ELR (cell line): Measurements from ENCODE around the gene NCS1.

Experiments
- DNase-seq: peaks from one replicate; pipeline ENCODE4 v3.0.0-alpha.2; 2015; ENCODE audit warnings: low read depth

NCS1 gene

DNA sequence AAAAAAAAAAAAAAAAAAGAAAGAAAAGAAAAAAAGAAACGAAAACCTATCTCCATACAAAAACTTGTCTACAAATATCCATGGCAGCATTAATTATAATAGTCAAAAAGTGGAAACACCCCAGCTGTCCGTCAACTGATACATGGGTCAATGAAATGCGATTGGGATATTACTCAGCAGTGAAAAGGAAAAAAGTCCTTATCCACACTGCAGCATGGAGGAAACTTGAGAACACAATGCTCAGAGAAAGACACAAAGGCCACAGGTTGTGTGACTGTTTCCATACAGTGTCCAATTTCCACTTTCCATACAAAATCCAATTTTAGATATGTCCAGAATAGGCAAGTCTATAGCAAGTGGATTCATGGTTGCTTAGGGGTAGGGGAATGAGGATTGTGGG, 24.3 kb upstream of the NCS1 start:
- no peak for DNase-seq

DNA sequence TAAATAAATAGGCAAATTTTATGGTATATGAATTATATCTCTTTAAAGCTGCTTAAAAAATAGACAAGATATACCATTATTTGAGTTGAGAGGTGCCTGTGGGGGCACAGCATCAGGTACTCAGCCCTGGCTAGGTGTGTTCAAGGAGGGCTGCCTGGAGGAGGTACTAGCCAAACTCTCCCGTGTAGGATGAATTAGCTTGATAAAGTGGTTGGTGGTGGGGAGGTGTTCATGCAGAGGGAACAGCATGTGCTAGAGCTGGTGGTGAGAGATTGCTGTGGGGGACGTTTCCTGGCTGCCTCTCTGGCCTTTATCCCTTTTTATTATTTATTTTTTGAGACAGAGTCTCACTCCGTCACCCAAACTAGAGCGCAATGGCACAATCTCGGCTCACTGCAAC, 23.2 kb upstream of the NCS1 start:
- no peak for DNase-seq

DNA sequence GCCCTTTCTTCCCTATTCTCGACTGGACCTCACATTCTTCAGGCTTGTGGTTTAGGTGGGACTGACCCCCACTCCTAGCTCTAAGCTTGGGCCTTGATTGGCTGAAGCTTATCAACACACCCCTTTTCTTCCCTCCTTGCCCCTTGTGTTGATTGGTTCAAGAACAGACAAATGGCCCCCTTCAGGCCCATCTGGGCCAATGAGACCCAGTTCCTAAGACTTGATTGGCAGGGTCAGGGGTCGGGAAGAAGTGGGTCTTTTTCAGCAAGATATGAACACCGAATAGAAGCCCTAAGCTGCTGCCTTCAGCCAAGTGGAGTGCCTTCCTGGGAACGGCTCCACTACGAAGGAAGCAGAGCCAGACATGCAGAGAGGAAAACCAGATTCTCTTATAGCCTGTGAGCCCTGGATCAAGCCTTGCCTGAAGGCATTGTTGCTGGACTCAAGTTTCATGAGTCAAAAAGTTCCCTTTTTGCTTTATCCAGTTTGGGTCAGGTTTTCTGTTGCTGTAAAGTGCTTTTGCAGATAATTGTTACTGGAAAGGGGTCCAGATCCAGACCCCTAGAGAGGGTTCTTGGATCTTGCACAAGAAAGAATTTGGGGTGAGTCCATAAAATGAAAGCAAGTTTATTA, 22.4 kb upstream of the NCS1 start:
- DNase-seq, result no peak

DNA sequence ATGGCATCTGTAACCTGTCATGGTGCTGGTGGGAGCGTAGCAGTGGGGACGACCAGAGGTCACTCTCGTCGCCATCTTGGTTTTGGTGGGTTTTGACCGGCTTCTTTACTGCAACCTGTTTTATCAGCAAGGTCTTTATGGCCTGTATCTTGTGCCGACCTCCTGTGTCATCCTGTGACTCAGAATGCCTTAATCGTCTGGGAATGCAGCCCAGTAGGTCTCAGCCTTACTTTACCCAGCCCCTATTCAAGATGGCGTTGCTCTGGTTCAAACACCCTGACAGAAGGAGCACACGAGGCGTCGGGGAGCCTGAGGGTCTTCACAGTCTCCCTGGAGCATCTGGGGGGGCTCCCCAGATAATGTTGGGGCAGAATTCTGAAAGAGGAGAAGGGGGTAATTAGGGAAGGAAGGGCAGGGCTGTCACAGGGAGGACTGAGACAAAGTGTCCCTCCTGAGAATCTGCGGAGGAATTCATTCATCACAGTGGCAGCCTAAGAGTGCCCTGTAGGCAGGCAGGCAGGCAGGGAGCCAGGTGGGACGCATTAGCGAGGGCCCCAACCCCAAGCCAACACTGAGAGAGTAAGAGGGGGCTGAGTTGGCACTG, 21.3 kb upstream of the NCS1 start:
- peak; percentile 78 for DNase-seq

DNA sequence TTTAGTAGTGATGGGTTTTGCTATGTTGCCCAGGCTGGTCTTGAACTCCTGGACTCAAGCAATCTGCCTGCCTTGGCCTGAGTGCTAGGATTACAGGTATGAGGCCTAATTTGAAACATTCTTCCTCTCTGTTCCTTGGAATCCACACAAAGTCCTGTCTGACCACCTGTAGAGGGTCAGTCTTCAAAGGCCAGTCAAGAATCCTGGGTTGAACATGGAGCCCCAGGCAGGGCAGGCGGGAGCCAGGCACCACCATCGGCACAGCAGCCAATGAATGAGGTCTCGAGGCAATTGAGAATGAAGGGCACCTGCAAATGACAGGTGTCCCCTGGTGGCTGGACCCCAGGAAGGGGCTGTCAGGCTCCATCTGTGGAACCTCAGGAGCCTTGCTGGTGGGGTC, 17.4 kb upstream of the NCS1 start:
- DNase-seq, result no peak

DNA sequence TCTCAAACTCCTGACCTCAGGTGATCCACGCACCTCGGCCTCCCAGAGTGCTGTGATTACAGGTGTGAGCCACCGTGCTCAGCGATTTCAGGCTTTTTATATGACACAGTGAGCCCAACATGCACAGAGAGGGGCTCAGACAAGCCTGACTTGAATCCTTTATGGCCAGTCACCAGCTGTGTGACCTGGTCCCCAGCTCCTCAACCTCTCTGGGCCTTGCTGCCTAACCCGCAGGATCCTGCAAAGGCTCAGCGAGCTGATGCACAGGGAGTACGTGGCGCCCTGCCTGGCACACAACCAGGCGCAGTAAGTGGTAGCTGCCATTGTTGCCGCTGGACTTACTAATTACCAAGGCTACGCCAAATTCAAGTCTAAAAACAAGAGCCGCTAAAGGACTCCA, 16.6 kb upstream of the NCS1 start:
- DNase-seq, result no peak

DNA sequence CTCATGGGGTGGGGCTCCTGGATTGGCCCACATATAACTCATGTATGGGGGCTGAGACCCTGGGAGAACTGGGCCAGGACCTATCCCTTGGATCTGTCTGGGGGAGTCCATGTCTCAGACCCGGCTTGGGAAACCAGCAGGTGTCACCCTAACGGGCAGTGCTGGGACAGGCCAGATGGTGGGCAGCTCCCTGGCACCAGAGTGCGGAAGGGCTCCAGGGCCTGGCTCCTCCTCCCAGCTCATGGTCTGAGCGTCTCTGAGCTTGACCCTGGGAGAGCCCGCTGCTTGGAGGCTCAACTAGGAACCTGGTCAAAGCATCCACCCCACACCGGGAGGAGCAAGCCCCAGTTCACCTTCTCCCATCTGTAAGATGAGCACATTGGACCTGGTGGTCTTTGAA, 15.5 kb upstream of the NCS1 start:
- no peak for DNase-seq

DNA sequence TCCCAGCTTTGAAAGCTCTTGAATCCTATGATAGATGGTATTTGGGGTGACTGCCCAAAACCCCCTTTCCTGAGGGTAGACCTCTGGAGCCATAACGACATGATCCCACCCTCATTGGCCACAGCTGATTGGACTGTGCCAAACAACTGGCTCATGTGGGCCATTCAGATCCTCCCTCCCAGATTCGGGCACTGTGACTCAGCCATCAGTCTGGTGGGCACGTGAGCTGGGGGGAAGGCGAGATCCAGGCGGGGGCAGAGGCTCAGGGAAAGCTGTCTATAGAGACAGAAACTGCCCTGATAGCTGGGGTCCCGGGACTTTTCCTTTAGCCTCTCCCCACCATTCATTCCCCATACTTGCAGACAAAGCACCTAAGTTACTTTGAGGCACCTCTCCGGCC, 15.1 kb upstream of the NCS1 start:
- peak; percentile 27 for DNase-seq

DNA sequence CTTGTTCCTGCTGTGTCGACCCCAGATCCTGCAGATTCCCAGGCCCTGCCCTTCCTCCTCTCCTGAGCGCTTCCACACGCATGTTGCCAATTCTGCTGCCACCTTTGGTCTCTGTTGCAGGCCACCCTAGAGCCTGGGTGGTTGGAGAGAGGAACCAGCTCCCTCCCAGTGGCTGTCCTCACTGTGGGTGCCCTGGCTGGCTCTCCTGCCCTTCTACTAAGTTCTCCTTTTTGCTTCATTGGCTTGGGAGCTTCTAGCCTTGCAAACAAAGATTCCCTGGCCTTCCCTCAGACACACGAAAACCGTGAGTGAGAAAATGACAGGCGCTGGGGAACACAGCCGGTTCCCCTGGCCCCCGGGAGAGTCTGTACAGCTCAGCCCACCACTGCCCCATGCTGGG, 14.2 kb upstream of the NCS1 start:
- no peak for DNase-seq

DNA sequence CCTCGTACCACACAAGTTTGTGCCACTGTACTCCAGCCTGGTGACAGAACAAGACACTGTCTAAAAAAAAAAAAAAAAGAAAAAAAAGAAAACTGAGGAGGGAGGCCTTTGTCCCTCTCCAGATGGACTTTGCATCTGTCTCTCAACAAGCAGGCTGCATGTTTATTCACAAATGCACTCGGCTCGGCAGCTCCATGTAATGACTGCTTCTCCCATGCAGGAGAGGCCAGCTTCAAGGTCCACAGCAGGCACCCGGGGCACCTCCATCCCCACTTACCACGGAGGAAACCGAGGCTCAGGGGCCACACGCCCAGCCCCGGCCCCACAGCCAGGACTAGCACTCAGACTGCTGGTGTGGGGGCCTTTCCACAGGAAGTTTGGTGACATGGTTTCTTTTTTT, 13.1 kb upstream of the NCS1 start:
- no peak for DNase-seq

DNA sequence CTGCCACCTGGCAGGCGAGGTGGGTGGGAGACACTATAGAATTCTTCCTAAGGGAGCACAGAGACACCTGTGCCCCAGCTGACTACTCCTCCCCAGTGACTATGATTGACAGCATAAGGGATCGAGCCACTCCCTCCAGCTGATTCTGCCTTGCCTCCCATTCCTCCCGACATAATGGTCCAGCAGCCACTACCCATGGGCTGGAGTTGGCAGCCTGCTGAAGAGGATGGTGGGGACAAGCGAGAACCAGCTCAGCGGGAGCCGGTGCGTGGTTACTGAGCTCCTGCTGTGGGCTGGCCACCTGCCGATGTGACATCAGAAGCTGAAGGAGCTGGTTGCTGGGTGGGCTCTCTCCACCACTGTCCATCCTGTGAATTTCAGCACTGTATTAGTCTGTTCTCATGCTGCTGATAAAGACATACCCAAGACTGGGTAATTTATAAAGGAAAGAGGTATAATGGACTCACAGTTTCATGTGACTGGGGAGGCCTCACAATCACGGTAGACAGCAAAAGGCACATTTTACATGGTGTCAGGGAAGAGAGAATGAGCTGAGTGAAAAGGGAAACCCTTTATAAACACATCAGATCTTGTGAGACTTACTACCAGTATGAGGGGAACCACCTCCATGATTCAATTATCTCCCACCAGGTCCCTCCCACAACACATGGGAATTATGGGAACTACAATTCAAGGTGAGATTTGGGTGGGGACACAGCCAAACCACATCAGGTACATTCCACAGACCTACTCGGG, 12.1 kb upstream of the NCS1 start:
- no peak for DNase-seq

DNA sequence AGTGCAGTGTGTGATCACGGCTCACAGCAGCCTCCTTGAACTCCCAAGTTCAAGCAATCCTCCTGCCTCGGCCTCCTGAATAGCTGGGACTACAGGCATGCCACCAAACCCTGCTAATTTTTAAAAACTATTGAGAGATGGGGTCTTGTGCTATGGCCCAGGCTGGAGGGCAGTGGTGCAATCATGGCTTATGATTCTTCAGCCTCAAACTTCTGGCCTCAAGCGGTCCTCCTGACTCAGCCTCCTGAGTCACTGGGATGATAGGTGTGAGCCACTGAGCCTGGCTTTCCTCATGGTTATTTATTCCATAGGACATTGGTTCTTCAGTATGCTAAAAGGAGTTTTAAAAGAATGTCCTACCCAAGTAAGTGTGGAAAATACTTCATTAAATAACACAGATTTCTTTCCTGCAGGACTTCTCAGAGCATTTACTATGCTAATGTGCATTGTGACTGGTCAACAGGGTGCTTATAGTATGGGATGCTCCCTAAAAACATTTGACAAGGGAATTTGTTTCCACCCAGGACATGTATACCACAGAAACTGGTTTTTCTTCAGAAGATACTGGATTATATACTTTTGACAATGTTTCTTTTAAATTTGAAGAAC, 11.2 kb upstream of the NCS1 start:
- no peak for DNase-seq

DNA sequence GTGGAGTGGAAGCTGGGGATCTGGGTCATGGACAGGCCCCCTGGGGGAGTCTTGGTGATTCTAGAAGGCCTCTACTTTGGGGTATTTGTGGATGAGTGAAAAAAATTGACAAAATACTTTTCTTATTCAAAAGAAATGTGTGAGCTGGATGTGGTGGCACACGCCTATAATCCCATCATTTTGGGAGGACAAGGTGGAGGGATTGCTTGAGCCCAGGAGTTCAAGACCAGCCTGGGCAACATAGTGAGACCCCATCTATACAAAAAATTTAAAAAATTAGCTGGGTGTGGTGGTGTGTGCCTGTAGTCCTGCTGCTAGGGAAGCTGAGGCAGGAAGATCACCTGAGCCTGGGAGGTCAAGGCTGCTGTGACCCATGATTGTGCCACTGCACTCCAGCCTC, 6.6 kb upstream of the NCS1 start:
- no peak for DNase-seq

DNA sequence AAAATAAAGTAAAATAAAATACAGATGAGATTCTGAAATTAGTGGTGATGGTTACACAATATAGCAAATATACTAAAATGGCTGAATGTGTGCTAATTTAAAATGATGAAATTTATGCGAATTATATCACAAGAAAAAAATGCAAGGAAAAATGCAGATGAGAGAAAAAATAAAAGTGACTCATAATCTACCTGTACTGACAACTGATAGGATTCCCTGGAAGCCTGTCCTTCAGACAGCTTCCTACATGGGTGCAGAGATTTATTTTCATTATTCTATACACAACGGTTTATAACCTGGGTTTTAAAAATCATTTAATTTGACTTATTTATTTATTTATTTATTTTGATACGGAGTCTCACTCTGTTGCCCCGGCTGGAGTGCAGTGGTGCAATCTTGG, 5.8 kb upstream of the NCS1 start:
- DNase-seq, result no peak

DNA sequence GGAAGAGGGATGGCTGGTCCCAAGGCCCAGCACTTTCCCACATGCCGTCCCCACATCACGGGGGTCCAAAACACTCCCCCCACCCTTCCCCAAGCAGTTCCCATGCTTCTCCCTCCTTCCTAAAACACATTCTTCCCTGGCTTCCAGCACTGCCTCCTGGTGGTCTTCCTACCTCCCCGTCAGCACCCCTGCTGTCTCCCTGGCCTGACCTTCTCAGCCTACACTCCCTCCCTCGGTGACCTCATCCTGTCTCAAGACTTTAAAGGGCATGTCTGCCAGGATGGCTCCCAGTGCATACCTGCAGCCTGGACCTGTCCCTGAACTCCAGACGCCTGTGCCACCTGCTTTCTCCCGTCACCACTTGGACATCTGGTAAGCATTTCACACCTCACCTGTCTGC, 4.3 kb upstream of the NCS1 start:
- DNase-seq, result no peak

DNA sequence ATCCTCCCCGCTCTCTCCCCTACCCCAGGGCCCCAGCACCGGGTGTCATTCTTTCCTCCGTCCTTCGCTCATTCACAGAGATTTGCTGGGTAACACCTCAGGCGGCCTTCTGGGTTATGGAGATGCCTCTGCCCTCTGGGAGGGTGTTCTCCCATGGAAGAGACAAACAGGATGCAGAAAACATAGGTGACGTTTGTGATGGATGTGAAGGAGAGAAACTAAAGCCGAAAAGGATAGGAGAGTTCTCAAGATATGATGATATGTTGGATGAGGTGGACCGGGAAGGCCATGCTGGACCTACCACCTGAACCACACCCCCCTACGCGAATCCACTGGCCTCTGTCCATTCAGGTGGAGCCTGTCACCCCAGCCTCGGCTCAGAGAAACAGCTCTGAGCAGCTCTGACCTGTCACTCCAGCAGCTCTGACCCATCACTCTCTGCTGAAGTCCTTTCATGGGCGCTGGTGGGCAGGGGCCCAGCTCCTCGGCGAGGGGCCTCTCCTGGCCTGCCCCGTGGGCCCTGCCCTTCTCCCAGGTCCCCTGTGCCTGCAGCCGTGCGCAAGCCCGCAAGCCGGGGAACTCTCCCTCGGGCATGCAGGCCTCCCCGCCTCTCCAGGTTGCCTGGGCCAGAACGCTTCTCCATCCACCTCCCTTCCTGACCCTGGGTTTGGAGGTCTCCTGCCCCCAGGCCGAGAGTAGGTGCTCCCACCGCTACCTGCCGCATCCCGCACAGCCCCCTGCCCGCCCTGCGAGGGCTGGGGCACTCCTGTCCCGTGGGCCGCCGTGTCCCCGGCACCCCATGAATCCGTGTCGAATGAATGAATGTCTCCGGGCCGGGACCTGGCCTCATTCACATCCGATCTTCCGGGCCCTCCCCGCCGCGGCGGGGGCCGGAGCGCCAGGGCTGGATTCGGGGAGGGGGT, 717 bp upstream of the NCS1 start:
- DNase-seq, result no peak

DNA sequence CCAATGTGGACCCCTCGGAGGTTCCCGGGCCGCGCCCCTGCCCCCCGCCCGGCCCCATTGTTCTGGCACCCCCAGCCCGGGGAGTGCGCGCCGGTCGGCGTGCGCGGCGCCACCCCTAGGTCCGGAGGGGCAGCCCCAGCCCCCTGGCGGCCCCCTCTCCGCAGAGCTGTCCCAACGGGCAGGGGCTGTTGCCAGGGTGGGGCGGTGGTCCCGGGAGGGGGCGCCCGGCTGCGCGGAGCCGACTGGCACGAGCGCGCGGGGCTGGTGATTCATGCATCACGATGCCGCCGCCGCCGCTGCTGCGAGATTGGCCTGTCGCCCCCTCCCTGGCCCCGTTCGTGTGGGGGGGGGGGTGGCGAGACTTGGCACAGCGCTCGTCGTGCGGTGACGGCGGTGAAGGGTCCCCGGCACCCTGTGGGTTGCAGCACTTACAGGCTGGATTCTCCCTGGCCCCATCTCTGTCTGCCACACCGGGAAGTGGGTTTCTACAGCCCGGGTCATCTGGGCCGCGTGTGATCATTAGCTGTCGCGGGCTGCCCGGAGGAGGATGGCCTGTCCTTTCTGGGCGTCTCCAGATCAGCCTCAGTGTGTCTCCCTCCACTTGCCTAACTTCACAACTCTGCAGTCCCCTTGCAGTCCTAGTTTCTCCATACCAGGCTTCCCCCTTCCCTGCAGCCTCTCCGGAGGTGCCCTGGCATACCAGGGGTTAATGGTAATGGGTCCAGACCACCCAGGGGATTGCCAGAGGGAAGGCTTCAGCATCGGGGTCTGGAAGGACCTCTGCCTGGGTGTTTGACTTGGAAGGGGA, 858 bp downstream of the NCS1 start:
- peak; percentile 60 for DNase-seq

DNA sequence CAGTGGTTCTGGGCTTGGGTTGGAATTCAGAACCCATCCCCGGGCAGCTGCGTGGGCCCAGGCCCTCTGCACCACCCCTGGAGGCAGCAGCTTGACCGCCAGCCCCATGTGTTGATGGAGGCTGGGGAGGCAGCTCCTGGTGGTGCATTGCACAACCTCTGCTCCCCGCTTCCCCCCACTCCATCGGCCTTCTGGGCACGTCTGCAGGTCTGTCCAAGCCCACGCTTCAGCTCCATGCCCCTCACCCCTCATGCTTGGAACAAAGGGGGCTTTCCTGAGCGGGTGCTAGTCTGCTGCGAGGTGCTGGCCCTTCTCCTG, 1.4 kb downstream of the NCS1 start:
- DNase-seq, result peak; percentile 37

DNA sequence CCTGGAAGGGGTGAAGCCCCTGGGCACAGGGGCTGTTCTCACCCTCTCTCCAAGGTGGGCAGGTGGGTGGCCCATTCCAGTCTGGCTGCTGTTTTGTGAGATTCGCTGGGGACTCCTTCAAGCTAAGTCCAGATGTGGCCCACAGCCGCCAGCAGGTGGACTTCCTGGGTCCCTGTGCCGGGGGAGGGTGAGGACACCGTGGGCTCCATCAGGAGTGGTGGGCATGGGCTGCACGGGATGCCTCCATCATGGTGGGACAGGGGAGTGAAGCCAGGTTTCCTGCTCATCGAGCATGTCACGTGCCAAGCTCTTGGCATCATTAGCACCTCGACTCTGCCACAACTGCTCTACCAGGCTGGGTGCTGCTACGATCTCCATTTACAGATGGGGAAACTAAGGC, 1.8 kb downstream of the NCS1 start:
- no peak for DNase-seq

DNA sequence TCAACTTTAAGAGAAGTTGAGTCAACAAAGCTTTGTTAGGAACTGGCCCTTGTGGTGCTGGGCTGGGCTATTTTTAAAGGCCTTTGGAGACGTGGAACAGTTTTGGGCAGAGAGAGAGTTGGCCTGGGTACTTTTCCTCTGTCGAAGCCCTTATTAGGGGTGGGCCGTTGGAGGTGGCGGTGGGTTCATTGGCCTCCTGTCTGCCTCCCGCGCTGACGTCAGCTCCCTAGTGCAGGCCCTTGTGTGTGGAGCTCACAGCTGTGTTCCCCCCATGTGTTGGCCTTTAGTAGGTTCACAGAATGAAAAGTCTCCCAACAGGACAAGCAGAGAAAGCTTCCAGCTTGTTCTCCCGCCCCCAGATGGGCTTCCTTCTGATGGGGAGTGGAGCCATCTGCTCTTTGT, 2.7 kb downstream of the NCS1 start:
- no peak for DNase-seq

DNA sequence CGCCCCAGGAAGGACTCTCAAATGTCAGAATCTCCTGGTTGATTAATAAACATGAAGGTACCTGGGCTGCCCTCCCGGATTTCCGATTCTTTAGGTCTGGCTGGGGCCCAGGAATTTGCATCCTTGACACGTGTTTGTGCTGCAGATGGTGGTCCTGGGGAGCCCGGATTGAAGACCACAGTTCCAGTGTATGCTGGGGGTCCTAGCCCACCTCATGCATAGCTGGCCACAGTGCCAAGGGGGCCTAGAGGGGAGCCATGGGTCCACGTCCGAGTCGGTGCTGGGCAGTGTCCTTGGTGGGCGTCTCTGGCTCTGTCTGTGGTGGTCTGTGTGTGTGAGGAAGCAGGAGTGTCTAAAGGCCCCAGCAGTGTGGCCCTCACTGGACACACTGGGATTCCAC, 3.2 kb downstream of the NCS1 start:
- no peak for DNase-seq

DNA sequence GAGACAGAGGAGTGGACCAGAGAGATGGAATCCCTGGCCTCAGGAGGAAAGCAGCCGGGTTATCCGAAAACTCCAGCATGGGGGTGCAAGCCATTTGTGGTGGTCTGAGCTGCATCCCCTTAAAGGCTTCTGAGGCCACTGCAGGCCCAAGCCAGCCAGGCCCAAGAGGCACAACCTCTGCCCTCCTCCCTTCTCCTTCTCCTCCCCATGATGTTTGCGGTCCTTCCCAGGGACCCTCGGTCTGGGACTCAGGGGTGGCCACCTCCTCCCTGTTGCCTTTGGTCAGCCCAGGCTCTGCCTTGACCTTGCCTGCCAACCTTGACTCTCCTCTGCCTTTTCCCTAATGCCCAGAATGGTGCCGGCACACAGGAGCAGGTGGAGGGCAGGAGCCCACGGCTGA, 4.6 kb downstream of the NCS1 start:
- DNase-seq, result no peak
